ENCODE results near the gene USP10. TPM values are rescaled to one million over a fixed set of nuclear protein-coding genes. Genes with fewer than 3 reads are reported as not detected.
A peak's percentile ranks its signal among the peaks of the same experiment; 100 is the strongest.
"Not testable (repeated sequence)": the region's sequence is repeated elsewhere in the genome, so short reads cannot be mapped to it uniquely, and the experiment has no call there.

The USP10 gene
- polyA plus RNA-seq, 6 donors from 2014 or later, result 69.4 to 103 (median 96.4) TPM

- Mint-ChIP-seq H3K36me3 (no peaks in the 10 kb centered on the region), H3K27me3 (no peaks in the 10 kb centered on the region), H3K4me3 (peak overlapping the region in 1 of 8 donors; percentile 27), H3K9me3 (no peaks in the 10 kb centered on the region), H3K27ac (peak overlapping the region in 2 of 6 donors; percentile 18 to 78), H3K4me1 (peaks cover 48 to 79% (median 71%) of the 10 kb centered on the region in 3 donors)
- ATAC-seq (ENCODE audit: low read depth in 2 of 2) (no peak), DNase-seq (no peak)
These were observed 29.1 kb downstream of the USP10 start for GRCh38 chr16:84728853-84729424.

- ATAC-seq (ENCODE audit: low read depth in 2 of 2), result no peak
- Mint-ChIP-seq H3K27ac (peak overlapping the region in 5 of 6 donors; percentile 20 to 84 (median 65)), H3K27me3 (no peaks in the 10 kb centered on the region)
These were observed 30.0 kb downstream of the USP10 start for GRCh38 chr16:84729716-84730320.

GRCh38 chr16:84730406-84731106 lies 30.8 kb downstream of the USP10 start:
- DNase-seq, result peak; percentile 31
- no peaks in the 10 kb centered on the region for H3K36me3 Mint-ChIP-seq
- no peaks in the 10 kb centered on the region for H3K27me3 Mint-ChIP-seq
- no peaks in the 10 kb centered on the region for H3K9me3 Mint-ChIP-seq
- H3K4me3 Mint-ChIP-seq, result peak overlapping the region in 7 of 8 donors; percentile 19 to 79 (median 62)
- H3K4me1 Mint-ChIP-seq, result peaks cover 39 to 64% (median 56%) of the 10 kb centered on the region in 3 donors
- ATAC-seq (ENCODE audit: low read depth in 2 of 2), result peak; percentile 63 to 67
- H3K27ac Mint-ChIP-seq, result peak overlapping the region in 4 of 6 donors; percentile 34 to 84 (median 74)

More at GRCh38 chr16:84729716-84730320, 30.0 kb downstream of the USP10 start:
- Mint-ChIP-seq H3K4me3 (peak overlapping the region in 5 of 8 donors; percentile 27 to 79 (median 40)), H3K9me3 (no peaks in the 10 kb centered on the region), H3K4me1 (peaks cover 43 to 71% (median 63%) of the 10 kb centered on the region in 3 donors), H3K36me3 (no peaks in the 10 kb centered on the region)
- no peak for DNase-seq

DNA sequence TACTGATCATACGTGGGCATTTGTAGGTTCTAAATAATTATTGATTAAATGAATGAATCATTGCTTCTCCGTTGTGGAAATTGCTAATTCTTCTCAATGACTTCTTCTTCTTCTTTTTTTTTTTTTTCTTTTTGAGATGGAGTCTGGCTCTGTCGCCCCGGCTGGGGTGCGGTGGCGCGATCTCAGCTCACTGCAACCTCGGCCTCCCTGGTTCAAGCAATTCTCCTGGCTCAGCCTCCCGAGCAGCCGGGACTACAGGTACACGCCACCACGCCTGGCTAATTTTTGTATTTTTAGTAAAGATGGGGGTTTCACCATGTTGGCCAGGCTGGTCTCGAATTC lies 32.5 kb downstream of the USP10 start:
- Mint-ChIP-seq H3K27ac (peak overlapping the region in 2 of 6 donors; percentile 64 to 86), H3K4me1 (peaks cover 27 to 50% (median 42%) of the 10 kb centered on the region in 3 donors), H3K4me3 (peak overlapping the region in 1 of 8 donors; percentile 53)
- H3K27me3 Mint-ChIP-seq; H3K36me3 Mint-ChIP-seq; H3K9me3 Mint-ChIP-seq; ATAC-seq (ENCODE audit: low read depth in 2 of 2); DNase-seq: not testable (repeated sequence)

DNA sequence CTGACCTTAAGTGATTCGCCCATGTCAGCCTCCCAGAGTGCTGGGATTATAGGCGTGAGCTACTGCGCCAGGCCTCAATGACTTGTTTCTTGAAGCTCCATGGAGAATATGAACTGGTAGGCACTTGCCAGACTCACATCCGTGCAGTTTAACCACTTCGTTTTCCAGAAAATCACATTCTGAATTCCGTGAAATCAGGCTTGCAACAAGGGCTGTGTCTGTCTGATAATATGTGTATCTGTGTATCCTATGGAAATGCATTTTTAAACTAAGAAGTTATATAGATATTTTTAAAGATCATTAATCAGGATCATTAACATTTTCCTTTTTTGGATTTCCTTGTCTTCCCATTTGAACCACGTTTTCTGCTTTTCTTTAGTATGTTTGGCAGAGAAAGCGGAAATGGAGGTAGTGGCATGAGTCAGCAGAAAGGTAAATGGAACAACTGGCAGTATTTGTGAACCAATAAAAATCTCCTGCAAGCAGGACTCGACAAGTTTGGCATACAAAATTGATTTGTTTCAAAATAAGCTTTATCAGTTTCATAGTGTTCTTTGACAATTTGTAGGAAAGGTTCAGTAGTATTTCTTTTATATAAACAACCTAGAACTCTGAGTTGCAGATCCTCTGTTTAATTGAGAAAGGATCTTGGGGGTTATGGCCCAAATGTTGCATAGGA lies 33.0 kb downstream of the USP10 start:
- no peaks in the 10 kb centered on the region for H3K36me3 Mint-ChIP-seq
- H3K4me3 Mint-ChIP-seq, result no peak overlapping the region
- DNase-seq (no peak), ATAC-seq (ENCODE audit: low read depth in 2 of 2) (no peak)
- no peaks in the 10 kb centered on the region for H3K27me3 Mint-ChIP-seq
- peaks cover 29 to 47% (median 40%) of the 10 kb centered on the region in 3 donors for H3K4me1 Mint-ChIP-seq
- peak overlapping the region in 2 of 6 donors; percentile 64 to 86 for H3K27ac Mint-ChIP-seq
- no peaks in the 10 kb centered on the region for H3K9me3 Mint-ChIP-seq

- H3K4me3 Mint-ChIP-seq, result no peak overlapping the region
- no peaks in the 10 kb centered on the region for H3K36me3 Mint-ChIP-seq
These were observed 36.2 kb downstream of the USP10 start for GRCh38 chr16:84735849-84736586.

GRCh38 chr16:84737192-84738011 lies 37.6 kb downstream of the USP10 start:
- peak overlapping the region in 2 of 6 donors; percentile 52 to 76 for H3K27ac Mint-ChIP-seq
- DNase-seq (no peak), ATAC-seq (ENCODE audit: low read depth in 2 of 2) (no peak)
- H3K36me3 Mint-ChIP-seq, result peaks cover 0 to 7% of the 10 kb centered on the region in 2 donors
- H3K9me3 Mint-ChIP-seq, result no peaks in the 10 kb centered on the region
- no peaks in the 10 kb centered on the region for H3K27me3 Mint-ChIP-seq
- H3K4me1 Mint-ChIP-seq, result peaks cover 24 to 38% (median 25%) of the 10 kb centered on the region in 3 donors
- no peak overlapping the region for H3K4me3 Mint-ChIP-seq

More at GRCh38 chr16:84735849-84736586, 36.2 kb downstream of the USP10 start:
- Mint-ChIP-seq H3K27ac (peak overlapping the region in 1 of 6 donors; percentile 15), H3K27me3 (no peaks in the 10 kb centered on the region), H3K4me1 (peaks cover 24 to 40% (median 24%) of the 10 kb centered on the region in 3 donors), H3K9me3 (no peaks in the 10 kb centered on the region)
- DNase-seq (no peak), ATAC-seq (ENCODE audit: low read depth in 2 of 2) (no peak)

GRCh38 chr16:84738255-84739038 lies 38.6 kb downstream of the USP10 start:
- Mint-ChIP-seq H3K4me1 (peaks cover 27 to 34% (median 29%) of the 10 kb centered on the region in 3 donors), H3K9me3 (no peaks in the 10 kb centered on the region), H3K4me3 (peak overlapping the region in 1 of 8 donors; percentile 25), H3K27ac (peak overlapping the region in 5 of 6 donors; percentile 52 to 80 (median 74)), H3K36me3 (peaks cover 0 to 7% of the 10 kb centered on the region in 2 donors), H3K27me3 (no peaks in the 10 kb centered on the region)
- DNase-seq, result peak; percentile 73
- peak; percentile 89 for ATAC-seq (ENCODE audit: low read depth in 2 of 2)

DNA sequence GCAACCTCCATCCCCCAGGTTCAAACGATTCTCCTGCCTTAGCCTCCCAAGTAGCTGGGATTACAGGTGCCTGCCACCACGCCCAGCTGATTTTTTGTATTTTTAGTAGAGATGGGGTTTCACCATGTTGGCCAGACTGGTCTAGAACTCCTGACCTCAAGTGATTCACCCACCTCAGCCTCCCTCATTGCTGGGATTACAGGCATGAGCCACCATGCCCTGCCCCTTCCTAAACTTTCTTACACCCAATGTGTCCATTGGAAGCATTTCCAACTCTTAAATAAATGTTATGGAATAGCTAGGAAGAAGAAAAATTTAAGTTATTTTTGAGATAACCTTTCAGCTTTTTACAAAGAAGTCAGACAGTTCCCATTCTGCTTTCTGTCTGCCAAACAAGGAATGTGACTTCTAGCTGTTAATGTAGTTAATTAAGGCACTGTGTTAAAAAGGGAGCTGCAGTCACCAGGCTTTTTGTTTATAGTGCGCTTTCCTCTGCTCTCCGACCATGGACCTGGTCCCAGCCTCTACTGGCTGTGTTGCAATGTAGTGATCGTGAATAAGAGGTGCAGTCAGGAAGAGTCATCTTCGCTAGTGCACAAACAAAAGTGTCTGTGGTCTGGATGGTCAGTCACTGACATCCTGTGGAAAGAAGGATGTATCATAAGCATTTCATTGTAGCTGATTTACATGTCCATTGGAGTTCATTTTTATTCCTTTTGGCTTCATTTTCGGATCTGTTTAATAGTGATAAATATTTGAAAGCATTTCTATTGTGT lies 39.7 kb downstream of the USP10 start:
- Mint-ChIP-seq H3K27ac (peak overlapping the region in 1 of 6 donors; percentile 38), H3K4me3 (no peak overlapping the region), H3K4me1 (peaks cover 27 to 34% (median 34%) of the 10 kb centered on the region in 3 donors), H3K27me3 (no peaks in the 10 kb centered on the region), H3K9me3 (no peaks in the 10 kb centered on the region), H3K36me3 (peaks cover 0 to 7% of the 10 kb centered on the region in 2 donors)
- DNase-seq (no peak), ATAC-seq (ENCODE audit: low read depth in 2 of 2) (no peak)

DNA sequence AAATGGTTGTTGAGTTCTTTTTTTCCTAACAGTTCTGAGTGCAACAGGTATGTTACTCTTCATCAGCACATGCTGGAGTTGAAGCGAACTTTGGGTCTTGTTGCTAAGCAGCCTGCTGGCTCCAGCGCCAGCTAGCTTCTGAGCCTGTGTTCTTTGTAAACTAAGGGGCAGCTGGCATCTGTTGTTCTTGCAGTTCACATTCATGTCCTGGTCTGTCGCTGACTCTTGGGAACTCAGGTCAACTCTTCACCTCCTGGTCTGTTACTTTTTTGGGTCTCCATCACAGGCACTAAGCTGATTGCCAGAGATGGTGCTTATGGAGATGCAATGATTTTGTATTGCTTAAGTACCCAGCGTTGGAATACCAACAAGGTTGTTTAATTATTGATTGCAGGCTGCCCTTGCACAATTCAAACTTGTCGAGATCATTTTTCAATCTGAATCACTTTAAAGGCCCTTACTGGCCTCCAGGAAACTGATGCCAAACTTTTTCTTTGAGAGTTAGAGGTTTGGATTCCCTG lies 40.9 kb downstream of the USP10 start:
- Mint-ChIP-seq H3K4me3 (no peak overlapping the region), H3K27me3 (no peaks in the 10 kb centered on the region), H3K27ac (no peak overlapping the region), H3K36me3 (peaks cover 0 to 7% of the 10 kb centered on the region in 2 donors), H3K4me1 (peaks cover 24 to 34% (median 34%) of the 10 kb centered on the region in 3 donors), H3K9me3 (no peaks in the 10 kb centered on the region)
- ATAC-seq (ENCODE audit: low read depth in 2 of 2) (no peak), DNase-seq (no peak)

DNA sequence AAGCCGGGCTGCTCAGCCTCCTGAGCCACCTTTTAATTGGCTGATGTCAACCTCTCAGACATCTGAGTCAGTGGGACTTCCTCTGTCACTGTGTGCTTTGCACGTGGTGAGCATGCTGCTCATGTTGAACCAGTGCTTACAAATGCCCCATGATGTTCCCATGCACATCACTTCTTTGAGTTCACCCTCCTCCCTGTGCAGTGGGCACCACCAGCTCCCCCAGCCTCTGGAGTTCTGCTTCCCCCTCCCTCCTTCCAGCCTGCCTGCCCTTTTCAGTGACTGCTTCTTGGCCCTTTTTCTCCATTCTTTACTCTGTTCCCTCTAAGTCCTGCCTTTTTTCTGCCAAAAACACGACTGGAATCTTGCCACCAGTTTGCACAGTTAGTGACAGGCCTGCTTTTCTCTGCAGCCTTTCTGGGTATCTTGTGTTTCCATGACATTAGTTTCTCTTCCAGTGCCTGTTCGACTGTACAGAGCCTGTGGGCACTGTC lies 41.6 kb downstream of the USP10 start:
- H3K36me3 Mint-ChIP-seq, result peaks cover 0 to 7% of the 10 kb centered on the region in 2 donors
- DNase-seq (no peak), ATAC-seq (ENCODE audit: low read depth in 2 of 2) (no peak)
- H3K4me1 Mint-ChIP-seq, result peaks cover 23 to 38% (median 34%) of the 10 kb centered on the region in 3 donors
- no peak overlapping the region for H3K4me3 Mint-ChIP-seq
- H3K27me3 Mint-ChIP-seq, result no peaks in the 10 kb centered on the region
- peak overlapping the region in 2 of 6 donors; percentile 25 to 53 for H3K27ac Mint-ChIP-seq
- H3K9me3 Mint-ChIP-seq, result no peaks in the 10 kb centered on the region

Data from naive B cell (primary cell).